ENCODE data around the gene DCAF12. TPM values are rescaled to one million over a fixed set of nuclear protein-coding genes. Genes with fewer than 3 reads are reported as not detected.
A peak's percentile ranks its signal among the peaks of the same experiment; 100 is the strongest.

DCAF12 gene
- total RNA-seq, 1 donor from 2014 or later, result 26.5 TPM

- no peak overlapping the region for H3K27ac Mint-ChIP-seq (ENCODE audit: unreplicated experiment)
- H3K9me3 Mint-ChIP-seq (ENCODE audit: low read depth), result no peaks in the 10 kb centered on the region
- TF ChIP-seq, protein P1, sequence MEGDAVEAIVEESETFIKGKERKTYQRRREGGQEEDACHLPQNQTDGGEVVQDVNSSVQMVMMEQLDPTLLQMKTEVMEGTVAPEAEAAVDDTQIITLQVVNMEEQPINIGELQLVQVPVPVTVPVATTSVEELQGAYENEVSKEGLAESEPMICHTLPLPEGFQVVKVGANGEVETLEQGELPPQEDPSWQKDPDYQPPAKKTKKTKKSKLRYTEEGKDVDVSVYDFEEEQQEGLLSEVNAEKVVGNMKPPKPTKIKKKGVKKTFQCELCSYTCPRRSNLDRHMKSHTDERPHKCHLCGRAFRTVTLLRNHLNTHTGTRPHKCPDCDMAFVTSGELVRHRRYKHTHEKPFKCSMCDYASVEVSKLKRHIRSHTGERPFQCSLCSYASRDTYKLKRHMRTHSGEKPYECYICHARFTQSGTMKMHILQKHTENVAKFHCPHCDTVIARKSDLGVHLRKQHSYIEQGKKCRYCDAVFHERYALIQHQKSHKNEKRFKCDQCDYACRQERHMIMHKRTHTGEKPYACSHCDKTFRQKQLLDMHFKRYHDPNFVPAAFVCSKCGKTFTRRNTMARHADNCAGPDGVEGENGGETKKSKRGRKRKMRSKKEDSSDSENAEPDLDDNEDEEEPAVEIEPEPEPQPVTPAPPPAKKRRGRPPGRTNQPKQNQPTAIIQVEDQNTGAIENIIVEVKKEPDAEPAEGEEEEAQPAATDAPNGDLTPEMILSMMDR (IDR thresholded peaks at IDR 0.05), result no peak
- H3K4me3 Mint-ChIP-seq (ENCODE audit: unreplicated experiment), result no peak overlapping the region
- H3K36me3 Mint-ChIP-seq (ENCODE audit: low read depth), result no peaks in the 10 kb centered on the region
- no peaks in the 10 kb centered on the region for H3K4me1 Mint-ChIP-seq (ENCODE audit: low read depth)
- H3K27me3 Mint-ChIP-seq (ENCODE audit: low read depth), result no peaks in the 10 kb centered on the region
- peak; percentile 25 for DNase-seq (ENCODE audit: low spot score)
Measured at GRCh38 chr9:34169125-34169524, 42.6 kb upstream of the DCAF12 start.

GRCh38 chr9:34163434-34163833, 36.9 kb upstream of the DCAF12 start:
- no peak for DNase-seq (ENCODE audit: low spot score)
- Mint-ChIP-seq H3K27me3 (ENCODE audit: low read depth) (no peaks in the 10 kb centered on the region), H3K36me3 (ENCODE audit: low read depth) (no peaks in the 10 kb centered on the region), H3K27ac (ENCODE audit: unreplicated experiment) (no peak overlapping the region), H3K9me3 (ENCODE audit: low read depth) (no peaks in the 10 kb centered on the region), H3K4me3 (ENCODE audit: unreplicated experiment) (no peak overlapping the region), H3K4me1 (ENCODE audit: low read depth) (no peaks in the 10 kb centered on the region)
- TF ChIP-seq, protein P1 (IDR thresholded peaks at IDR 0.05), result no peak

- Mint-ChIP-seq H3K27me3 (ENCODE audit: low read depth) (no peaks in the 10 kb centered on the region), H3K4me1 (ENCODE audit: low read depth) (no peaks in the 10 kb centered on the region), H3K9me3 (ENCODE audit: low read depth) (no peaks in the 10 kb centered on the region), H3K4me3 (ENCODE audit: unreplicated experiment) (no peak overlapping the region), H3K27ac (ENCODE audit: unreplicated experiment) (no peak overlapping the region), H3K36me3 (ENCODE audit: low read depth) (no peaks in the 10 kb centered on the region)
- TF ChIP-seq, protein P1 (IDR thresholded peaks at IDR 0.05), result no peak
- DNase-seq (ENCODE audit: low spot score), result no peak
Measured at GRCh38 chr9:34158362-34158869, 31.9 kb upstream of the DCAF12 start.

- no peaks in the 10 kb centered on the region for H3K9me3 Mint-ChIP-seq (ENCODE audit: low read depth)
- H3K27ac Mint-ChIP-seq (ENCODE audit: unreplicated experiment), result no peak overlapping the region
- H3K27me3 Mint-ChIP-seq (ENCODE audit: low read depth), result no peaks in the 10 kb centered on the region
- TF ChIP-seq, protein P1 (IDR thresholded peaks at IDR 0.05), result no peak
- no peaks in the 10 kb centered on the region for H3K4me1 Mint-ChIP-seq (ENCODE audit: low read depth)
- DNase-seq (ENCODE audit: low spot score), result no peak
- H3K36me3 Mint-ChIP-seq (ENCODE audit: low read depth), result no peaks in the 10 kb centered on the region
- no peak overlapping the region for H3K4me3 Mint-ChIP-seq (ENCODE audit: unreplicated experiment)
Measured at GRCh38 chr9:34157898-34158297, 31.4 kb upstream of the DCAF12 start.

DNA sequence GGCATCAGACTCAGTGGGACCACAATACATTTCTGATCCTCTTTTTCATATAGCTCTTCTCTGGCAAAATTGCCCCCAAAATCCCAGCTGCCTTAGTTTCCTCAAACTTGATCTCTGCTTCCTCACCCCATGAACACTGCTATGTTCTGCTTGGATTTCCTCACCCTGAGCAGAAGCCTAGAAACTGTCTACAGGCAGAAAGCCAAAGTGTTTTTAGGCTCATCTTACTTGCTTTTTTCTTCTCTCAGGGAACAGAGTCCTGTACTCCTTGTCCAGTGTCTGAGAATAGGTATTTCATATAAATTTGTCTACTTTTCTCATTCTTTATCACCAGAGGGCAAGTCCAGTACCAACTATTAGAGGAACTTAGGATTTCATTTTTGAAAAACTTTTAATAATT, 30.8 kb upstream of the DCAF12 start:
- Mint-ChIP-seq H3K9me3 (ENCODE audit: low read depth) (no peaks in the 10 kb centered on the region), H3K4me1 (ENCODE audit: low read depth) (no peaks in the 10 kb centered on the region), H3K4me3 (ENCODE audit: unreplicated experiment) (no peak overlapping the region), H3K27me3 (ENCODE audit: low read depth) (no peaks in the 10 kb centered on the region), H3K27ac (ENCODE audit: unreplicated experiment) (no peak overlapping the region), H3K36me3 (ENCODE audit: low read depth) (no peaks in the 10 kb centered on the region)
- no peak for DNase-seq (ENCODE audit: low spot score)
- TF ChIP-seq, protein P1 (IDR thresholded peaks at IDR 0.05), result no peak
